HG03521 (cell line): ENCODE data around the gene TRAPPC2L.
"Not testable (repeated sequence)": the region's sequence is repeated elsewhere in the genome, so short reads cannot be mapped to it uniquely, and the experiment has no call there.

Source experiments
- ATAC-seq: cut with Tn5 transposase; IDR thresholded peaks from one replicate; pipeline ENCODE4 v1.9.1; 2021; ENCODE audit warnings: mild to moderate bottlenecking, moderate library complexity; ENCODE audit not compliant: unreplicated experiment

TRAPPC2L gene

DNA sequence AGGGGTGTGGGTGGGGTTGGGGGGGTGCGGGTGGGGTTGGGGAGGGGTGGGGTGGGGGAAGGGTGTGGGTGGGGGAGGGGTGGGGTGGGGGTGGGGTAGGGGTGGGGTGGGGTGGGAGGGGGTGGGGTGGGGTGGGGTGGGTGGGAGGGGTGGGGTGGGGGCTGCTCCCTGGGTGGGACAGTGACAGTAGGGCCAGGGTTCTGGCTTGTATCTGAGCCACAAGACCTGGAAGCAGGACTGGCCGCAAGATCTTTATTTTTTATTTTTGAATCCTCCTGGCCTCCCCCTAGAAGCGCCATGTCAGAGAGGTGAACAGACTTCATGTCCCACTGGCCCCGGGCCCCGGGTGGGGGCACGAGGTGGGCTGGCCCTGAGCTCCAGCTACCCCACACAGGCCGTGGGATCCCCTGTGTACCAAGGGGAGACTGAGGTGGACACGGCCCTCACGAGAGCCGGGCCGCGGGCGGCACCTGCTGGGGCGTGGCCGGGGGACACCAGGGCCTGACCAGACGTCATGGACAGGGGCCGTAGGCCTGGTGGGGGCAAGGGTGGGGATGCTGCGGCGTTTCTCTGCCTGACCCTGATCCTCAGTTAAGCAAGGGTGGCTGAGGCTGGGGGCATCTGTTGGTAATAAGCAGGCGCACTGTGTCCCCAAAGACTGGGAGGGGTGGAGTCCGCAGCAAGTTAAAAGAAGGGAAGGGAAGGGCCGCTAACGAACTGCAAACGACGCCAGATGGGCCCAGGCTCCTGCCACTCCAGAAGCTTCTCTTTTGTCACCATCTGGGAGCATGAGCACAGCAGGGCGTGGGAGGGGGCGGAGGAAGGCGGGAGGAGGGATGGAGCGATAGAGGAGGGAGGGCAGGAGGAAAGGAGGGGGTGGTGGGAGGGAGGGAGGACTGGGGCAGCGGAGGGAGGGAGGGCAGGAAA lies 31.8 kb downstream of the TRAPPC2L start:
- no peak for ATAC-seq

DNA sequence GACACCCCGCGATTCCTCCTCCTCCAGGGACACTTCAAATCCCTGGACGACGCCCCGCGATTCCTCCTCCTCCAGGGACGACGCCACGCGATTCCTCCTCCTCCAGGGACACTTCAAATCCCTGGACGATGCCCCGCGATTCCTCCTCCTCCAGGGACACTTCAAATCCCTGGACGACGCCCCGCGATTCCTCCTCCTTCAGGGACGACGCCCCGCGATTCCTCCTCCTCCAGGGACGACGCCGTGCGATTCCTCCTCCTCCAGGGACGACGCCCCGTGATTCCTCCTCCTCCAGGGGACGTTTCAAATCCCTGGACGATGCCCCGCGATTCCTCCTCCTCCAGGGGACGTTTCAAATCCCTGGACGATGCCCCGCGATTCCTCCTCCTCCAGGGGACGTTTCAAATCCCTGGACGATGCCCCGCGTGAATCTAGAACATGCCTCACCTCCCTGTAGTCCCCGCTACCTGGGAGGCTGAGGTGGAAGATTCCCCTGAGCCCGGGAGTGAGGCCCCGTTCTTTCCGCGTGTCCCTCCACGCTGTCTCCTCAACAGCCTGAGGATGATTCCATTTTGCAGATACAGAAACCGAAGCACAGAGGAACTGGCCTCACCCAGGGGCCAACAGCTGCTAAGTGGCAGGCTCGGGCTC lies 32.9 kb downstream of the TRAPPC2L start:
- ATAC-seq = not testable (repeated sequence)

DNA sequence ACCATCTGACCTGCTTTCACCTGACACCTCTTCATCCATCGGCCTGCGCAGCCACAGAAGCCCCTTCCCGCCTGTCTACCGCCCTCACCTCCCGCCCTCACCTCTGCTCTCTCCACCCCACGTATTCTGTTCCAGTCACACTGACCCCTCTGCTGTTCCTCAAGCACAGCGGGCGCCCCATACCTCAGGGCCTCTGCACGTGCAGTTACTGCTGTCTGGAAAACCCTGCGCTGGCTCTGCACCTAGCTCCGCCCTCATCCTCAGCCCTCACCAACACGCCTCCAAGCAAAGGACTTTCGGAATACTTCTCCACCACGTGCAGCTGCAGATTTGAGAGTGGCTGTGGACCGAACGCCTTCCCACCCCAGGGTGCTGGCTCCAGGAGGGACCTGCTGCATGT lies 34.2 kb downstream of the TRAPPC2L start:
- no peak for ATAC-seq

DNA sequence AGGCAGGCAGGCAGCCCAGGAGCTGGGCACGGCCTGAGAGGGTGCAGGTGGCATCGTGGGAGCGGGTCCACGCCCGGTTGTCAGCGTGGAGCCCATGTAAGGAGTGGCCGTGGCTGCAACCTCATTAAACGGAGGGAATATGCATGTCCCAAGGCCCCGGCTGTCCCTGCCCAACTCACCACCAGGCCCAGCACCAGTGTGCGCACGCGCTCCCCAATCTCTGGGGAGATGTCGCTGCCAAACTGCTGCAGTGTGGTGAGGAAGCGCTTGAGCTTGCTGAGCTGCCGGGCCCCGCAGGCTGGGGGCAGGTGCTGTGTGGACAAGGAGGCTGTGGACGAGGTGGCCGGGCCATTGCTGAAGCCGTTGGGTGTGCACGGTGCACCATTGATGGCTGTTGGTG lies 35.1 kb downstream of the TRAPPC2L start:
- ATAC-seq = no peak

DNA sequence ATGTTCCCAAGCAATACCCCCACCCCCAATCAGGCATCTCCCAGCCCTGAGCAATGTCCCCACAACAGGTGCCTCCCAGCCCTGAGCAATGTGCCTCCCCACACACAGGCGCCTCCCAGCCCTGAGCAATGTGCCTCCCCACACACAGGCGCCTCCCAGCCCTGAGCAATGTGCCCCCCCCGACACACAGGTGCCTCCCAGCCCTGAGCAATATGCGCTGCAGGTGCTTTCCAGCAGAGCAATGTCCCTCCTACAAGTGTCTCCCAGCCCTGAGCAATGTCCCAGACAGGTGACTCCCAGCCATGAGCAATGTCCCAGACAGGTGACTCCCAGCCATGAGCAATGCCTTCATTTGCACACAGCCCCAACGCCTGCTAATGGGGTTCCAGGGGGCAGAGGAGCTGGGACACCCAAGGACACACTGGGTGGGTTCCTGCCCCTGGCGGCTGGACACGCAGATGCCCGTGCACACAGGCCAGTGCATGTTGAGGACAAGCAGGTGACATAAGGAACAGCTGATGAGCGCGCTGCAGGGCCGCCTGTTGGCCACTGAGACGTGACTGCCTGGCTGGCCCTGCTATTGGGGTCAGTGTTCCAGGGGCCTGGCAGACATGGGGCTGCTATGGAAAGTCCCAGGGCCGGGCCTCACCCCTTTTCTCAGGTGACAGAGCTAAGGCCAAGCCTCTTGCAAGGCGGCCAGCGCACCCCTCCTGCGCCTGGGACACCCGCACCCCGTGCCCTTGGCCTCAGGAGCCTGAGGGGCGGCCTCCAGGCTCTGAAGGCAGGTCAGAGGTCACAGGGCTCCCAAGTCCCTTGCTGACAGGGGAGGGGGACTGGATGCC lies 36.4 kb downstream of the TRAPPC2L start:
- ATAC-seq = no peak

DNA sequence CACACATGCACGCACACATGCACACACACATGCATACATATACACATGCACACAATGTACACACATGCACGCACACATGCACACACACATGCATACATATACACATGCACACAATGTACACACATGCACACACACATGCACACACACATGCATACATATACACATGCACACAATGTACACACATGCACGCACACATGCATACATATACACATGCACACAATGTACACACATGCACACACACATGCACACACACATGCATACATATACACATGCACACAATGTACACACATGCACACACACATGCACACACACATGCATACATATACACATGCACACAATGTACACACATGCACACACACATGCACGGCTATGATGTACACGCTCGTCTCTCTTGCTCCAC lies 37.3 kb downstream of the TRAPPC2L start:
- not testable (repeated sequence) for ATAC-seq

DNA sequence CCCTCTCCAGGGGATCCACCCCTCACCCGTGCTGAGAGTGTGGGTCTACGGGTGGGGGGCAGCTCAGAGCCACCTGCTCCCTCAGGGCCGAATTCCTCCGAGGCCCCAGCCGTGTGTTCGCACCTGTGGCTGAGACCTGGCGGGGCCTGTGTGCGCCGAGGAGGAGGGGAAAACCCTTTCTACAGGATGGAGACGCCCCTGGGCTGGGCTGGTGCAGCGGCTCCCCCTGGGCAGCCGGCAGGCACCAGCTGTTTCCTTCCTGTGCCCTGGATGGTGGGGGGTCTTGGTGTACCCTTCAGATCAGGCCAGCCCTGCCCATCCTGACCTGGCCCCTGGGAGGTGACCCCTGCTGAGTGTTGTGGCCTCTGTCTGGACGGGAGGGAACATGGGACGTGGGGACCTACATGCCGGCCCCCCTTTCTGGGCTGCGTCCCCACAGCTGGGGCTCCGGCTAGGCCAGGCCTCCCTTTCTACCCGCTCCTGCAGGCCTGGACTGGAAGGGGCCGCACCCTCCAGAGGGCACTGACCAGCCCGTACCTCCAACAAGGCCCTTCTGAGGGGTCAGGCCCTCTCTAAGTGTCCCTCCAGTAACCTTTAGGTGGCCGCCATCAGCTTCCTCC lies 37.9 kb downstream of the TRAPPC2L start:
- no peak for ATAC-seq

DNA sequence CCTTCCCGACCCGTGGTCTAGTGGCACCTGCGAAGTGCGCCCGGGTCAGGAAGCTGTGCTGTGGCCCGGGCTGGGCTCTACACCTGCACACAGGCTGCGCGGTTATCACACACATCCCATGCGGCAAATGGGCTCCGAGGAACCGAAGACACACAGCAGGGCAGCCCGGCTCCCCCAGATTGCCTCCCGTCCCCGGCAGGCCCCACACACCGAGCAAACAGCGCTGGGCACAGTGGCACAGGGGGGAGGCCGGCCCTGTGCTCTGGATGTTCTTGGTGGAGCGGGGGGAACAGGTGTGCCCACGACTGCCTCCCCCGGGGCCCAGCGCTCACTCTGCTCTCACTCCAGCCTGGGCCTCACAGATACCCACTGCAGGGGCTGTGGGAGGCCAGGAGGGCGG lies 38.4 kb downstream of the TRAPPC2L start:
- ATAC-seq = no peak

DNA sequence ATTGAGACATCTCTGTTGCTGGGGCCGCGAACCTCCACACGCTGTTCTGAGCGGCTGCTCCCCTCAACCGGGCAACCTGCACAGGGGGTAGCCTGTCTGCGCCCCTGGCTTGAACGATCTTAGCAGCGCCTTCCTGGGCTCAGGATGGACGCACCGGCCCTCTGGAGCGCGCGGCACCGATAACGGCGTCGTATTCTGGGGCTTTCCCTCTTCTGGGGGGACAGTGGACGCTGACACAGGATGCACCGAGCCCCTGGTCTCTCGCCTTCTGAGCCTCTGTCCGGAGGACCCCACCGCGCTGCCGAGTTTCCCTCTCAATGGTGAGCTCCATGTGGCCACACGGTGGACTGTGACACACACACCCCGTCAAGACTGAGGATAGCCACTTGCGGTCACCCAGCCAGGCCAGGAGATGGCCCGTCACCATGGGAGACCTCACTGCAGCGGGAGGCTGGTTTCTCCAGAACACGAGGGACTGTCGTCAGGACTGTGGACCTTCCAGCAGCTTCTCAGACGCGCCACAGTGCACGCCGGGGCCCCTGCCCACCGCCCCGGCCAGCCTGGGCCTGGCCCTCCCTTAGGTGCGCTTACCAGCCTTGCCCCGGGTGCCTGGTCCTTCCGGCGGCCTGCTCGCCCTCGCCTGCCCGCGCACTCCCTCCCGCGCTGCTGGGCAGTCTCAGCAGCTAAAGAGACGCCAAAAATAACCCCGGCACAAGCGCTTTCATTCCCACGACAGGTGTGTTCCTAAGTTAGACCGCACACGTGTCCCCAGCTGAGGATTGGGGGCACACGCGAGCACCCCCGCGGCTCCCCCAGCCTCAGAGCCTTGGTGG lies 39.5 kb downstream of the TRAPPC2L start:
- ATAC-seq = no peak

DNA sequence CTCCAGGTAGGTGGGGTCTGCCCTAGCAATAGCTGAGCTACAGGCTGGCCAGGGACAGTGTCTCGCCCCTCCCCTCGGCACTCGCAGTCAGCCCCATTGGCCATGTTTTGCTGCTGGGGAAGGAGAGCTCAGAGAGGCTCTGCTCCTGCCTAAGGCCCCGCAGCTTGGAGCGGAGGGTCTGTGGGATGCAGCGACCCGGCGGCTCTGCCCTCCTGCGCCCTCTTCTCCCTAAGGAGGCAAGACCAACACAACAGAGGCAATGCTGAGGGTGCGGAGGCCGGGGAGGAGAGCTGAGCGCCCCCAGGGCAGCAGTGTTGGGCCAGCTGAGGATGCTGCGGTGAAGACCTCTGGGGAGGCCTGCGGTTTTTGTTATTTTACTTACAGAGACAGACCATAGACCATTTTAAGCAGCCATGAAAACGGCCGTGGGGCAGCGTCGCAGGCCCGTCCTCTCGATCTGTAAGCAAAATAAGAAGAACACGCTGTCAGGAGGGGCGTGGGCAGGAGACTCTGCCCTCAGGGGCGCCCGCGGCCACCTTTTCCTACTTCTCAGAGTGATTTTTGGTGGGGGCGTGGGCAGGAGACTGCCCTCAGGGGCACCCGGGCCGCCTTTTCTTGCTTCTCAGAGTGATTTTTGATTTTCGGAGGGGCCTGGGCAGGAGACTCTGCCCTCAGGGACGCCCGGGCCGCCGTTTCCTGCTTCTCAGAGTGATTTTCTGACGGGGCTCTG lies 40.9 kb downstream of the TRAPPC2L start:
- ATAC-seq = no peak

DNA sequence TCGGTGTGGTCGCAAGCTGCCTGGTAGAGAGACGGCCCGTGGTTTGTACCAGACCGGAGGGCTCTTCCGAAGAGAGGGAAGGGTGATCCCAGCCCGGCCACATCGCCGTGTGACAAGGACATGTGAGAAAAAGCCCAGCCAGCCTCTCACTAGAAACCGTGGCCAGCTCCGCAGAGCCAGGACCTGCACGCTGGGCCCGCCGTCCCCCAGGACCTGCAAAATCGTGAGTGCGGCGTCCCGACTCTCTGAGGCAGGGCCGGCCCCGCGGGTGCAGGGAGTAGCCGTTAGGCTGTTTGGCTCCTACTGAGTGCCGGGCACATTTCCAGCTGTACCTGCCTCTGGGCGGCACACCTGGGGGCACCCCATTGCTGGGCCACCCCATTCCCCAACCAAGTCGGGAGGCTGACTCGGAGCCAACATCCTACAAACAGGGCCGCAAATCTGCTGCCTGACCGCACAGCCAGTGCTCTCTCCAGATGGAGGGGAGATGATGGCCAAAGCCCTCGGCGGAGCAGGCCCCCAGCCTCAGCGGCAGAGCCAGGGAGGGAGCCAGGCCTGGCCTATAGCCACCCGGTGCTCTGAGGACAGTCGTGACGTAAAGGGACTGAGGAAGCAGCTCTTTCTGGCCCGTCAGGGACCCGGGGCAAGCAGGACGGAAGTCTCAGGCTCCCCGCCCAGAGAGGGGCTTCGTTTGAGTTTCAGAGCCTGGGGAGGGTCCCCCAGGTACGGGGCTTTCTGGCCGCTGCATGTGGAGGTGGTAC lies 43.2 kb downstream of the TRAPPC2L start:
- ATAC-seq = no peak

DNA sequence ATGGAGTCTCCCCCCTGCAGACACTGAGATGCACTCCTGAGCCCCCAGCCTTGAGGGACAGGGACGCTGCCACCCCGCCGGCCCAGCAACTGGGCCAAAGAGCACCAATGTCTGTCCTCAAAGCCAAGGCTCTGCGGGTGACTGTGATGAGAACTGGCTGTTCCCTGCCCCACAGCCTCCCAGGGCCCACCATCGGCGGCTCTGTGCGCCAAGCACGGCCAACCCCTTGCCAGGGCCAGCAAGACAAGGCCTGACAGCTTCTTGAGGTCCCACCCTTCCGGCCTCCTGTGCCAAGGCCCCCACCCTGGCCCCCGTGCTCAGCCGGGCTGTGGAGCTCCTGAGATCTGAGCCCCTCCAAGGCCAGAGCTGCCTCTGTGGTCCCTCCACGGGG lies 43.7 kb downstream of the TRAPPC2L start:
- ATAC-seq = no peak

DNA sequence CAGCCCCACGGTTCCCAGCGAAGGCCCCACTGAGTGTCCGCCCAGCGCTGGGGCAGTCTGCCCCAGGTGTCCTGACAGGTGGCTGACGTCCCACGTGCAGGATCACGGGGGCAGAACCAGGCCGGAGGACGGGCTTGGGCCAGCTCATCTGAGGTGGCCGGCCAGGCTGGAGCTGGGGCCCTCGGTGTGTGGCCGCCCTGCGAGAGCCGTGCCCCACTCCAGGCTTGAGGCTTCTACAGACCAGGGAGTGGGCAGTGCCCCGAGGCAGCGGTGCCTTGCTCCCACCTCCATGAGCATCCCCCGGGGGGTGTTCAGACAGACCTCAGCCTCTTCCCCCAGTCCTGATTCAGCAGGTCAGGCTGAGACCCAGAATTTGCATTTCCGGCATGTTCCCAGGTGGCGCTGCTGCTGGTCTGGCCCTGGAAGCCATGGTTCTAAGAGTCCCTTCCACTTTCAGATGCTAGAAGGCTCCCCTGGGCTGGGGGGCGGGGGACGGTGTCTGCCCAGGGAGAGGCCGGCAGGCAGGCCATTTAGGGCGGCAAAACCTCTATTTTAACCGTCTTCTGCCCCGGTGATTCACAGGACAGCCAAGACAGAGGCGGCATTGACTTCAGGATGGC lies 44.9 kb downstream of the TRAPPC2L start:
- ATAC-seq = no peak

DNA sequence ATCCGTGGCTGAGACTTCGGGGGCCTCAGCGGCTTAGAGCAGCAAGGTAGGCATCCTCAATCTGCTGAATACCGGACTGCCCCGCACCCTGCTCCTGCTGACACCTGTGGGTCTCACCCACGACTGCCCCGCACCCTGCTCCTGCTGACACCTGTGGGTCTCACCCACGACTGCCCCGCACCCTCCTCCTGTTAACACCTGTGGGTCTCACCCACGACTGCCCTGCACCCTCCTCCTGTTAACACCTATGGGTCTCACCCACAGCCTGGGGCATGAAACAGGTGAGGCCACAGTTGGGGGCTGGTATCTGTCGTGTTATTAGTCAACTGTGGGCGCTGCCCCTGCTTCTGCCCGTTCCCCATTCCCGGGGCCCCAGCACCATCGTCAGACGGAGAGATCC lies 45.8 kb downstream of the TRAPPC2L start:
- ATAC-seq = no peak

DNA sequence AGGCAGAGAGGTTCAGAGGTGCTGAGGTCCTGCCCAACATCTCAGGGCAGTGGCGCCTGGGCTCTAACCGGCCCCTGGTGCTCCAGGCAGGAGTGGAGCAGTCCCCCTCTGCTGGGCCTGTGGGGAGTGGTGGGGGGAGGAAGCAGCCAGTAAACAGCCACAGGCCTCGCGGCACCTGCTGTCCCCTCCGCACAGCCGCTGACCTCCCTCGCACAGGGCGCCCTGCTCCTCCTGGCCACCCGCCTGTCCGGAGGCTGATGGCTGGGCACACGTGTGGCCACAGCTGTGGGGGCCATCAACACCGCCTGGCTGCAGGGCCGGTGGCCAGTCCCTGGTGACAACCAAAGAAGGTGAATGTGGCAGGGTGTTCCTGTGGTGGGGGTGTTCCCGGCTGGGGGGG lies 46.3 kb downstream of the TRAPPC2L start:
- ATAC-seq = no peak

DNA sequence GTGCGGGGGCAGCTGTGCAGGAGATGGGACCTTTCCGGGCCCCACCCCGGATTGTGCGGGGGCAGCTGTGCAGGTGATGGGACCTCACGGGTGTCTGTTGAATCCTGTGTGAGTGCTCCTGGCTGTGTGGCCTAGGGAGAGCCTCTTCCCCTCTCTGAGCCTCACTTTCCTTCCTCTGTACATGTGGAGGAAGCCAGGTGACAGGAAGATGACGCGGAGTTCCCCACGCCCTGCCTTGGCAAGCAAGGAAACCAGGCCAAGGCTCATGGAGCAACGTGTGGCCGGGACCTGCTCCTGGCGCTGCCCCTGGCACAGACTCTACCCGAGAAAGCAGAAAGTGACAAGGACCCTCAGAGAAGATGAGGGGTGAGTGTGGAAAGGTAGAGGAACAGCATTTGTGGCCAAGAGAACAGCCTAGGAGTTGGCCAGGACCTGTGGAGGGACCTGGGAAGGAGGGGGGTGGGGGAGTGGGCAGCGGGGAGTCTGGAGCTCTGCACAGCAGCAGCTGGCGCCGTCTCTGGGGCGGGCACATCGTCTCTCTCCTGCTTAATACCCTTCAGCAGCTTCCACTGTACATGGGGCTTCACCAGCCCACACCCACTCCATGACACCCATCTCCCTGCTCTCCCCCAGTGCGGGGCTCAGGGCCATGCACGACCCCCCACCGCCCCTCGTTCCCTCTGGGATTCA lies 47.9 kb downstream of the TRAPPC2L start:
- no peak for ATAC-seq

DNA sequence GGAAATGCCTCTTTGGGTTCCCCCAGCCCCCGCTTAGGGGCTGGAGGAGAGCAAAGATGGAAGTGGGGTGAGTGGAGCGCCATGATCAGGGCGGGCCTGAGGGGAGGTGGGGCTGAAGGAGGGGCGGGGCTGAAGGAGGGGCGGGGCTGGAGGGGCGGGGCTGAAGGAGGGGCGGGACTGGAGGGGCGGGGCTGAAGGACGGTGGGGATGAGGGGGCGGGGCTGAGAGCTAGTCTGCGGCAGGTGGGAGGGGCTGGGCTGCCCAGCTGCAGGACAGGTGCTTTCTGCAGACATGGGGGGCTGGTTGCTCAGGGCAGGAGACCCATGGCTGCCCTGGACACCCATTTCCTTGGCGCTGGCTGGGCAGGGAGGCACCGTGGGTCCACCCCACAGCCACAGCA lies 48.6 kb downstream of the TRAPPC2L start:
- no peak for ATAC-seq

DNA sequence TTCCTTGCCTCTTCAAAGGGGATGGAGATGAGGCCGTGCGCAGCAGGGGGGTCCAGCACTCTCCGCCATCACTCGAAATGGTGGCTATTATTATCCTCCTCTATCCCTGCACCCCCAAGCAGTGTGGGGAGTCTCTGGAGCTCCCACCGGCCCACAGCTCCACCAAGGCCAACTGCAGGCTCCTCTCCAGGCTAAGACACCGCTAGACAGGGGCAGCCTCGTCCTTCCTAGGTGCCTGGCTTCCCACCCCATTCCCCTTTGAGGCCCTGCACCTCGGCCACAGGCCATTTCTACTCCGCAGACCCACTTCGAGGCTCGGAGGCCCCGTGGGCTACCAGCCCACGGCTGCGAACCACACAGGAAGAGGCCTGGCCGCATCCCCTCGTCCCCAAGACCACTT lies 49.1 kb downstream of the TRAPPC2L start:
- no peak for ATAC-seq
